Measurements from ENCODE around the gene SP140L.
A peak's percentile ranks its signal among the peaks of the same experiment; 100 is the strongest.
"Not testable (repeated sequence)": the region's sequence is repeated elsewhere in the genome, so short reads cannot be mapped to it uniquely, and the experiment has no call there.

SP140L gene

DNA sequence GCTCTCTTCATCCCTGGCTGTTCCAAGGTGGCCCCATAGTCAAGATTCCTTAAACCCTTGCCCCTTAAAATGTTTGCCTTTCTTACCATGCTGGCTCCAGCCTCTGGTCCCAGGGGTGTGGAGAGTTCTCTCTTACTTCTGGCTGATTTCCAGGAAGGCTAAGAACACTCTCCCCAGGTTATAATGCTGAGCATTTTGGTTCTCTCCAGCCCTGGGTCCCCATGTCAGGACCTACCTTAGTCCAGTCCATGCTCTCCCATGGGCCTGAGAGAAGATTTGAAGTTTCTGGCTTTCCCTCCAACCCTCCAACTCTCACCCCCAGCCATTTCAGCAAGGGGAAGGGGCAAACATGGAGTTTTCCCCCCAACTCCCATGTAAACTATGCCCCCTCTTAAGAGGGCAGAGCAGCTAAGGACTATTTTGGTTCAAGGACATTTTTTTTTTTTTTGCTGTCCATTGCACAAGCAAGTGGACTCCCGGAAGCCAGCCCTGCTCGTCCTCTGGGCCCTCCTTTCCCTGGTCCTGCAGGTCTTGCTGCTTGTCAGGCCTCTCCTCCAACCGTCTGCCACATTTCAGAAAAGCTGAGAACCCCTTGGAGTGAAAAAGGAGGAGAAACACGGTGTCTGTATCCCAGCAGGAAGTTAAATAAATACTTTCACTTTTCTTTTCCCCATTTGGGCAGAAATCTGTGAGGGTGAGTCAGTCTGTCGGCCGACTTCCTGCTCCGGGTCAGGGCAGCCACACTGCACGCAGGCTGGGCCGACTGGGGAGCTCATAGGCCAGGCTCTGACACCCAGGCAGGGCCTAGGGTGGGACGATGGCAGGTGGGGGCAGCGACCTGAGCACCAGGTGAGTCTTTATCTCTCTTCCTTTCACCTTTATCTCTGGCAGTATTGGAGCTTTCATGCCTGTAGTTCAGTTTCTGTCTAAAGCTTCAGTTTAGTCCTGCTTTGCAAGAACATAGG lies at the start of gene SP140L:
Gene SP140L (plus strand): TSS at position 741 of the 965 bp plus-strand sequence. CDS start 77 bp downstream, at position 818.
- FAIRE-seq: peak; percentile 73

DNA sequence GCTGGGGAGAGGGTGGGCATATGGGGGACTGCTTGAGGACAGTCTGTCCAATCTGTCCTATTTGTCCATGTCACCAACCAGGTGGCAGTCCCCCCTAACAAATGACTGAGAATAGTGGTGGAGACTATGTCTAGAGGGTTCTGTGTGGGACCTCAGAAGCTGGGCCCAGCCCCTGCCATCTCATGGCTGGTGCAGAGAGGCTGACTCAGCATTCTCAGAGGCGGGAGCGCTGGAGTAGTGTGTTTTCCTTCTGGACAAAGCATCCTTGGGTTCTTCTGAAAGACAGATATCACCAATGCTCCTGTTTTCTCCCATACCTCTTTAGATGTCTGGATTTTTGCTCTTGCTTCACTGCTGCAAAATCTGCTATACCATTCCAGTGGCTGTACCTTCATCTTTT lies 44.1 kb upstream of the SP140L start:
- FAIRE-seq: no peak

- no peak for FAIRE-seq
Measured at GRCh38 chr2:230286048-230286447, 40.9 kb upstream of the SP140L start.

- FAIRE-seq: not testable (repeated sequence)
Measured at GRCh38 chr2:230289311-230289710, 37.7 kb upstream of the SP140L start.

DNA sequence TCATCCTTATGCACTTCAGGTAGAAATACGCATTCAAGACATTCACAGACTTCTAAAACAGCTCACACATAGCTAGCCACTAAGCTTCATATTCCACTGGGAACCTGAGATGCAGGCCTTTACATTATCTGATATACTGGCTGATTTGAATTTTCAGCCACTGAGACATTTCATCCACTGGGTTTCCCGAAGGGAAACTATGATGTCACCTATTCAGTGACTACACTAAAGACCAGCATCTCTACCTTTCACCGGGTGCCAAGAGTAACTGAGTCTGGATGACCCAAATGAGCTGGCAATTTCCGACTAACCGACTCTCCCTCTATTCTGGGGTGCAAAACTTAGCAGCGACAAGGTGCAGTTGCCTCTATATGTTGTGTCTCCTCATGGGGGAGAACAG lies 31.8 kb upstream of the SP140L start:
- FAIRE-seq: no peak

DNA sequence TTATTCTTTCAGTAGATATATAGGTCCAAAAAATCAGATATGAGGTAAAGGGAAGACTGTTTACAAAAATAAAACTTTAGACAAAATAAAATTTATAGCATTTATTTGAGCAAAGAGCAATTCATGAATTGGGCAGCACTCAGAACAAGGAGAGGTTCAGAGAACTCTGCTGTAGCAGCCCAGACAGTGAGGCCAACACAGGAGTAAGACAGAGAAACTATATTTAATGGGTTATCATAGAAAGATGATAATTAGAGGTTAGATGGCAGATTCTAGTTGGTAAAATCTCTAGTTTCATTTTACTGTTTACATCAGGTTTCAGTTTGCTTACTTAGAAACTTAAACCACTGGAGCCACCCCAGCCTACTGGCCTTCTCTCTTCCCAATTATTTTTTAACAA lies 30.1 kb upstream of the SP140L start:
- FAIRE-seq: no peak

GRCh38 chr2:230299618-230300017 lies 27.4 kb upstream of the SP140L start:
- no peak for FAIRE-seq

DNA sequence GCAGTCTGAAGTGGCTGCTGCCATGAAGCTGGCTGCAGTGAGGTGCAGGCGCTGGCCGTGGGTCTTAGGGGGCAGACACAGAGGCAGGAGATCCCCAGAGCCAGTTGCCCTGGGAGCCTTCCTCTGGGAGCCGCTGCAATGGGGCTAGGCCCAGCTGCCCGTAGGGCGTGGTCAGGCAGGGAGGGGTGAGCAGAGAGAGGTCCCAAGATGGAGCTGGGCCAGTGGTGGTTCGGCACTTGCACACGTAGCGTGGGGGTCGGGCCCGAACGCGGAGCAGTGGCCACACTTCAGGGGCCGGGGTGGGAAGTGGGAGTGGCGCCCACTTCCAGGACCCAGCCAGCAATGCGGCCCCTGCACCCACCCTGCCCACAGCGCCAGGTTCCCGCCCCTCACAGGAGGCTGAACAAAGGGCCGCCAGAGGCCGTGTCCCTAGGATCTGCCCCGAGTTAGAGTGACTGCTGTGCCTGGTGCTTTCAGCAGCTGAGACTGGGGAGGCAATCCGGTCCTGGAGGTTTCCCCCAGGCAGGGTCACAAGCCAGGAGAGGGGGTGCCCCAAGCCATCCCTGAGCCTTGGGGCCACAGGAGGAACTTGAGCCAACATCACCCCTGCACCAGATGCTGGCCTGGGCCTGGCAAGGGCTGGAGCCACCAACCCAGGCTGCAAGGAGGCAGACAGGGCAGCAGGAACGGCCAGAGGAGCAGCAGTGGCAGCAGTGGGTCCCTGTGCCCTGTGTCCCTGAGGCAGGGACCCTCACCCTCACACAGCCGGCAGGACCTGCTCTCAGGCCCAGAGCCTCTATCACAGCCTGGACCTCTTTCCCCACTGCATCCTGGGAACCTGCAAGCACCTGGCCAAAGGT lies 21.3 kb upstream of the SP140L start:
- FAIRE-seq: no peak

GRCh38 chr2:230306474-230306873 lies 20.5 kb upstream of the SP140L start:
- FAIRE-seq: no peak

- FAIRE-seq: no peak
Measured at GRCh38 chr2:230307485-230307884, 19.5 kb upstream of the SP140L start.

- no peak for FAIRE-seq
Measured at GRCh38 chr2:230308402-230309000, 18.5 kb upstream of the SP140L start.

GRCh38 chr2:230310792-230311191 lies 16.2 kb upstream of the SP140L start:
- not testable (repeated sequence) for FAIRE-seq

- not testable (repeated sequence) for FAIRE-seq
Measured at GRCh38 chr2:230311634-230312033, 15.4 kb upstream of the SP140L start.

DNA sequence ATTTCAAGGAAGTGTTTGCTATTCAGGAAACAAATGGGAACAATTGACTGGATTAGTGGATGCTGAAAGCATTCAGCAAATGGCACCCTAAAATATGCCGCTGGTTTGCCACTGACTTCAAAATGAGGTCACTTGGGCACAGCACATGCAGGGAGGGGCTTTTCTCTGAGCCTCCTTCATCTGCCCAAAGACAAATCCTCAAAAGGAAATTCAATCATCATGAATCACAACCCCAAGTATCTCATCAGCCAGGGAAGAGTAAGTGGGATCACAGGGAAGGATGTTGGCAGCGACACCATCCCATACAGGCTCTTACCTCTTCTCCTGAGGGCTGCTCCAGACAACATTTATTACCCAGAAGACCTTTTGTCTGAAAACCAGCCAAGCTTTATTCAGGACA lies 14.4 kb upstream of the SP140L start:
- FAIRE-seq: no peak

DNA sequence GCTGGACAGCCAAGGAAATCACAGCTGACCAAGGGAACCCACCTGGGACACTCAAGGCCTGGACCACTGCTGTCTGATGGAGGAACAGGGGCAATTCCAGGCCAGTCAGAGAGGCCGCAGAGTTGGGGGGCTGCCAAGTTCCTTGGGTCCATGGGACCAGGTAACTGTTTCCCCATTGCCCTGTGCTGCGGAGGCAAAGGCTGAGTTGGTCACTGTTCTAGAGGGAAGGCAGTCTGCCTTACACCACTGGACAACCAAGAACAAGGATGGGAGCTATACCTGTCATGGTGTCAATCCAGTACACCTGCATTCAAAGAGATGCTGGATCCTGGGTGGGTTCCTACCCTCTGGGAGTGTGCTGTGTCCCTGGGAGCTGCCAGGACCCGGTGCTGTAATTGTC lies 9.6 kb upstream of the SP140L start:
- no peak for FAIRE-seq

GRCh38 chr2:230318190-230319121 lies 8.5 kb upstream of the SP140L start:
- no peak for FAIRE-seq

GRCh38 chr2:230319211-230319862 lies 7.7 kb upstream of the SP140L start:
- no peak for FAIRE-seq

DNA sequence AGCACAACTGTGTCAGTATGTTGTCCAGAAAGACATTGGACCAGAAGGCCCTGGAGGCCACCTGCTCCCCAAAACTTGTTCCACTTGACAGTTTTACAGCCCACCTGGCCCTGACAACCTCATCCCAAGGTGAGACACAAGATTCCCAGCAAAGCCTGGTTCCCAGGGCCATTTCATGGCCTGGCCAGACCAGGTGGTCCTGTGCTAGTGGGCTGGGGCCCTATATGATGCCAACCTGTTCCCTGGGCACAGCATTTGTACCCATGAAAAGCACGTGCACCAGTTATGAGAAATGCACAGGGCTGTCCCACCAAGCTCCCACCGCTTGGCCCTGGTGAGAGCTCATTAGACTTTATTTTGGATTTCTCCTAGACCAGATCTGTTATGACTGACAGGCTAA lies 6.0 kb upstream of the SP140L start:
- FAIRE-seq: no peak

DNA sequence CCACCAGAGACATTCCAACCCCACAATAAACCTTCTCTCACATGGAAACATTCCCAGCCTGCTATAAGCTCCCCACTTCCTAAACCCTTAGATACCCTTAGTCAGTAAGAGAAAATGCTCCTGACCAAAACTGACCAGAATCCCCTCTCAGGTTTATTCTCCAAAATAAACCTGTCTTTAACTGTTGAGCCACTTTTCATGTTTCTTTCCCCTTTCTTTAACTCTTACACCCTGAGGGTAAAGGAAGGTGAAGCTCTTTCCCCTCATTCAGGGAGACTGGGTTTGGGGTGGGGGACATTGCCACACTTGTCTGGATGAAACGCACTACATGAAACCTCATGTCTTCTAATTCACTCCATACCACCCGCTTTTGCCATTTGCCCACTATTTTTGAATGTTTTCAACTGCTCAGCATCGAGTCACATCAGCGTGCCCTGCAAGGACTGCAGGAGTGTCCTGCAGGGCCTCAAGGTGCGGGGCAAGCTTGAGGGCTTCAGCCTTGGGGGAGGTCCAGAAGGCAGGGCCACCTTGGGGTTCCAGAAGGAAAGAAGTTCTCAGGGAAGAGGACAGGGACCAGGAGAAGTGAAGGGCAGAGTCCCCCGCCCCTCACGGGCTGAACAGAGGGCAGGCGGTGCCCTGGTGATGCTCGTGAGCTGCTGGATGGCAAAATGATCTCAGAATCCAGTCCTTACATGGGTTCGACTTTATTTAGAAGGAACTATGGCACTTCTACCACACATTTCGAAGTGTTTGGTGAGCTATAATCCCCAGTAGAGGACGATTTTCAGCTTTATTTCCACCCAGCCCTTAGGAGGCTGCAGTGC lies 4.2 kb upstream of the SP140L start:
- no peak for FAIRE-seq

GRCh38 chr2:230323385-230324106 lies 3.4 kb upstream of the SP140L start:
- FAIRE-seq: no peak

Measured in A204.1 (cell line).